Stimulated activated CD4-positive, alpha-beta T cell treated with anti-CD3 and anti-CD28 coated beads, TNF-alpha, amount 100 ng/mL, for 24 hours (primary cell): Measurements from ENCODE around the gene RRN3.
"Not testable (repeated sequence)": the region's sequence is repeated elsewhere in the genome, so short reads cannot be mapped to it uniquely, and the experiment has no call there.

Experiments used
- DNase-seq, 3 experiments: peaks; one replicate each; pipeline ENCODE4 v3.0.0-alpha.2; 2020; ENCODE audit warnings: low read depth in 3 of 3

Gene RRN3

GRCh38 chr16:15099366-15099909, 5.4 kb upstream of the RRN3 start:
- DNase-seq: not testable (repeated sequence)

- DNase-seq: not testable (repeated sequence)
Observed at GRCh38 chr16:15096583-15096972, 2.5 kb upstream of the RRN3 start.

- not testable (repeated sequence) for DNase-seq
Observed at GRCh38 chr16:15093571-15093954, 509 bp downstream of the RRN3 start.

GRCh38 chr16:15090663-15091269, 3.3 kb downstream of the RRN3 start:
- DNase-seq: not testable (repeated sequence)

GRCh38 chr16:15082788-15083187, 11.3 kb downstream of the RRN3 start:
- DNase-seq: not testable (repeated sequence)

GRCh38 chr16:15080883-15081282, 13.2 kb downstream of the RRN3 start:
- DNase-seq: not testable (repeated sequence)

- DNase-seq: not testable (repeated sequence)
Observed at GRCh38 chr16:15076161-15076560, 17.9 kb downstream of the RRN3 start.

GRCh38 chr16:15073101-15073500, 21.0 kb downstream of the RRN3 start:
- DNase-seq: no peak

GRCh38 chr16:15071916-15072769, 21.9 kb downstream of the RRN3 start:
- DNase-seq: not testable (repeated sequence)

GRCh38 chr16:15071013-15071412, 23.1 kb downstream of the RRN3 start:
- not testable (repeated sequence) for DNase-seq

- not testable (repeated sequence) for DNase-seq
Observed at GRCh38 chr16:15066690-15067089, 27.4 kb downstream of the RRN3 start.

GRCh38 chr16:15065961-15066360, 28.1 kb downstream of the RRN3 start:
- DNase-seq: not testable (repeated sequence)

GRCh38 chr16:15062085-15062810, 31.8 kb downstream of the RRN3 start:
- not testable (repeated sequence) for DNase-seq

GRCh38 chr16:15059324-15059723, 34.7 kb downstream of the RRN3 start:
- no peak for DNase-seq

GRCh38 chr16:15057681-15058417, 36.2 kb downstream of the RRN3 start:
- DNase-seq: no peak

- DNase-seq: peak in 1 of 3 experiments; percentile 63
Observed at GRCh38 chr16:15055141-15056053, 38.7 kb downstream of the RRN3 start.

GRCh38 chr16:15054357-15055140, 39.5 kb downstream of the RRN3 start:
- DNase-seq: no peak

- DNase-seq: no peak
Observed at GRCh38 chr16:15053904-15054303, 40.2 kb downstream of the RRN3 start.

- DNase-seq: no peak
Observed at GRCh38 chr16:15052747-15053476, 41.2 kb downstream of the RRN3 start.
